NCI-H748 (cell line): Measurements from ENCODE around the gene IGF1.
"Not testable (repeated sequence)": the region's sequence is repeated elsewhere in the genome, so short reads cannot be mapped to it uniquely, and the experiment has no call there.

ENCODE experiments used
- DNase-seq: peaks from one replicate; lab custom pipeline; 2025; ENCODE audit not compliant: unreplicated experiment; lab: John Stamatoyannopoulos, UW

Gene IGF1

GRCh38 chr12:102390068-102390467 lies 90.3 kb downstream of the IGF1 start:
- DNase-seq: no peak

- DNase-seq: no peak
Observed at GRCh38 chr12:102388469-102388868, 91.9 kb downstream of the IGF1 start.

GRCh38 chr12:102385343-102385742 lies 95.0 kb downstream of the IGF1 start:
- no peak for DNase-seq

GRCh38 chr12:102379346-102380162 lies 100.8 kb downstream of the IGF1 start:
- no peak for DNase-seq

- no peak for DNase-seq
Observed at GRCh38 chr12:102376781-102377180, 103.6 kb downstream of the IGF1 start.

- DNase-seq: no peak
Observed at GRCh38 chr12:102376181-102376747, 104.1 kb downstream of the IGF1 start.

- DNase-seq: no peak
Observed at GRCh38 chr12:102374190-102374589, 106.2 kb downstream of the IGF1 start.

- no peak for DNase-seq
Observed at GRCh38 chr12:102372087-102372486, 108.3 kb downstream of the IGF1 start.

- DNase-seq: no peak
Observed at GRCh38 chr12:102371165-102371564, 109.2 kb downstream of the IGF1 start.

GRCh38 chr12:102369876-102370275 lies 110.5 kb downstream of the IGF1 start:
- no peak for DNase-seq

- DNase-seq: no peak
Observed at GRCh38 chr12:102365365-102365764, 115.0 kb downstream of the IGF1 start.

- no peak for DNase-seq
Observed at GRCh38 chr12:102364709-102365108, 115.7 kb downstream of the IGF1 start.

GRCh38 chr12:102356690-102357089 lies 123.7 kb downstream of the IGF1 start:
- no peak for DNase-seq

- DNase-seq: not testable (repeated sequence)
Observed at GRCh38 chr12:102354281-102354680, 126.1 kb downstream of the IGF1 start.

GRCh38 chr12:102351322-102351721 lies 129.0 kb downstream of the IGF1 start:
- no peak for DNase-seq

GRCh38 chr12:102350070-102350469 lies 130.3 kb downstream of the IGF1 start:
- no peak for DNase-seq

GRCh38 chr12:102349079-102349478 lies 131.3 kb downstream of the IGF1 start:
- no peak for DNase-seq

- no peak for DNase-seq
Observed at GRCh38 chr12:102347811-102348210, 132.6 kb downstream of the IGF1 start.
